NCI-H345 (cell line): ENCODE measurements around the gene MIA.
"Not testable (repeated sequence)": the region's sequence is repeated elsewhere in the genome, so short reads cannot be mapped to it uniquely, and the experiment has no call there.

Experiments
- DNase-seq: peaks from one replicate; lab custom pipeline; 2025; lab: John Stamatoyannopoulos, UW

MIA gene

DNA sequence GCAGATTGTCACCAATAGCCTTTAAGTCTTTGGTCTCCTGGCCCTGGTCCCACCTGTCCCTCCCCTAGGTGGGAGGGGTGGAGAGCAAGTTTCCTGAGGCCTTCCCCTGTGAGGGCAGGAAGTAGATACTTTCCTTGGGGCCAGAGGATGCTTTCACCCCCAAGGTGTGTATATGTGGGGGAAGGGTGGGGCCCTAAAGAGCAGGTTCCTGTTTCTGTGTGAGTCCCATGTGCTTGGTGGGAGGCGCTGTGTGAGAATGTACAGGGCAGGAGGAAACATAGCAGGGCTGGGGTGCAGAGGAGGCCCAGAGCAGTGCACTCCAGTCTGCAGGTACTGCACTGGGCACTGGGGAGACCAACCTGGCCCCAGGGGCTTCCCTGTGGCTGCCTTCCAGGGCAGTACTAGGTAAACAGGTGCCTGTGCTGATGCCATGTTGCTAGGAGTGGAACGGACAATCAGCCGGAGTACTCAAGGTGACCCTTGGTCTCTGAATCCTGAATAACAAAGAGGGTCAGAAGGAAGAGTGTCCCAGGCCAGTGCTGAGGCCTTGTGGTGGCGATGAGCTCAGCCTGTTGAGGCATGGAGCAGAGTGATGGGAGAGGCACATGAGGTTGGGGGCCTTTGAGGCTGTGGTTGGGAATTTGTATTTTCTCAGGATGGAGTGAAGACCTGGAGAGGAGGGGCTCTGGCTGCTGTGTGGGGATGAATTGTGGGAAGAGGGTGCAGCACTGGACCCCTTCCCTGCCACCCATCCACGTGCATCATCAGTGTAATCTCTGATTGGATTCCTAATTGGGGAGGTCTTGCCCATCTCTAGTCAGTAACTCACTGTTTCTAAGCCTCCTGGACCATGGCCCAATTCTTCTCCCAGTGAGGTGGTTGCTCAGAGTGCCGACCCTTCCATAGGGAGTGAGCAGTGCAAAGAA is 28.8 kb downstream of the MIA start:
- no peak for DNase-seq

DNA sequence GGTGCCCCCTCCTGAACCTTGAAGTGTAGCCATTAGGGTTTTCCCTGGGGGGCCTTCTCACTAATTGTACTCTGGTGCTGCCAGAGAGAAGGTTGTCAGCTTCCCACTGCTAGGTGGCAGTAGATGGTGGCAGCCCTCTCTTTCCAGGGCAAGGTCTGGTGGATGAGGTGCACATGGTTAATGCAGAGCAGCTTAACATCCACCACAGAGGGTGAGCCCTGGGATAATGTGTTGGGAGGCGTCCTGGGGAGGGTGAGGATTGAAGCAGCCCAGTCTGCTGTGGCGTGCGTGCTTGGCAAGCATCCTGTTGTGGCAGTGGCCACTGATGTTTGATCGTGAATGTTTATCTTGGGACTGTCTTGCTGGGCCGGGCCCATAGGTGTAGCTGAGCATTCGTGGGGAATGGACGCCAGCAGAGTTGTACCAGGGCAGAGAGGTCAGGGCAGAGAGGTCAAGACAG is 29.5 kb downstream of the MIA start:
- no peak for DNase-seq

DNA sequence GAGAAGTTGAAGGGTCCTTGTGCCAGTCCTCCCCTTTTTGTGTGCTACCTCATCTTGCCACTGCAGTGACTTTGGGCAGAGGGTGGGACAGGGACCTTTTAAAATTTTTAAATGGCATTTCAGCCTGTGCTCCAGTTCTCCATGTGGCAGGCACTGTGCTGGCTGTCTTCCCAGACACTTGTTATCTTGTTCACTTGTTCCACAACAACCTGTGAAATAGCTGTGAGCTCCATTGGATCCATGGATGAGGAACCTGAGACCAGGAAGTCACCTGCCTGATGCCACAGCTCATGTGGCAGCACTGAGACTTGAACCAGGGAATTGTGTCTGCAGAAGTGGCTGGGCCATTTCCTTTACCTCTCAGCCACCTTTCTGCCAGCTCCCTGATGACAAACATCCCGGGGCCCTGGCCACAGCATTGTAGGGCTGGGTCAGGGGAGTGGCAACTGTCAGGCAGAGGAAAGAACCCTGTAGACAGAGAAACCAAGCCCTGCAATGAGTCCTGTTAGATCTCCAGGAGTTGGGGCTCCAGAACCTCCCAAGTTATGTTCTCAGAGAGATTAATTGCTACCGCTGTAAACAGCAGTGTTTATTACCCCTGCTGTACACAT is 30.0 kb downstream of the MIA start:
- DNase-seq, result no peak

DNA sequence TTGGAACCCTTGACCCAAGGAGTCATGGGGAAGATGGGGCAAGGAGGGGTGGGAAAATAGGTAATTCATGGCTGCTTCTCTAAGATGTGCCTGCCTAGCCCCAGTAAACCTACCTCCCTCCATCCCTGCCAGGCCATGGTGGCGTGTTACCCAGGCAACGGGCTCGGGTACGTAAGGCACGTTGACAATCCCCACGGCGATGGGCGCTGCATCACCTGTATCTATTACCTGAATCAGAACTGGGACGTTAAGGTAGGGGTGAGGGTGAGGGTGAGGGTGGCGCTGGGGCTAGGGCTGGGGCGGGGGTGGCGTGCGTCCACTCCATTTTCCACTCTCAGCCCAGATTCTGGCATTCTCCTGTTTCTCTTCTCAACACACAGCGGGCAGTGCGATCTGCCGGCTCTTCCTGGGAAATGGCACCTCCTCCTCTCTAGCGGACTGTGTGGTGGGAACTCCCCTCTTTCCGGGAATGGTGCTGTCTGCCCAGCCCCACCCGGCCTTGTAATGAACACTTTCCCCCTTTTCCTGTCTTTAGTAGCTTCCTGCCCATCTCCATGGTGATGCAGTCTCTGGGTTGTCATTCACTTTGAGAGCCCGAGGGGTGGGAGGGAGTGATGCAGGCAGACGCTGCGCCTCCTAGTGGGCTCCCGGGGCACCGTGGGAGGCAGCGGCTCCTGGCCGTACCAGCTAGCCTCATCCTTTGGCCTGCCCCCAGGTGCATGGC is 31.3 kb downstream of the MIA start:
- DNase-seq, result no peak

DNA sequence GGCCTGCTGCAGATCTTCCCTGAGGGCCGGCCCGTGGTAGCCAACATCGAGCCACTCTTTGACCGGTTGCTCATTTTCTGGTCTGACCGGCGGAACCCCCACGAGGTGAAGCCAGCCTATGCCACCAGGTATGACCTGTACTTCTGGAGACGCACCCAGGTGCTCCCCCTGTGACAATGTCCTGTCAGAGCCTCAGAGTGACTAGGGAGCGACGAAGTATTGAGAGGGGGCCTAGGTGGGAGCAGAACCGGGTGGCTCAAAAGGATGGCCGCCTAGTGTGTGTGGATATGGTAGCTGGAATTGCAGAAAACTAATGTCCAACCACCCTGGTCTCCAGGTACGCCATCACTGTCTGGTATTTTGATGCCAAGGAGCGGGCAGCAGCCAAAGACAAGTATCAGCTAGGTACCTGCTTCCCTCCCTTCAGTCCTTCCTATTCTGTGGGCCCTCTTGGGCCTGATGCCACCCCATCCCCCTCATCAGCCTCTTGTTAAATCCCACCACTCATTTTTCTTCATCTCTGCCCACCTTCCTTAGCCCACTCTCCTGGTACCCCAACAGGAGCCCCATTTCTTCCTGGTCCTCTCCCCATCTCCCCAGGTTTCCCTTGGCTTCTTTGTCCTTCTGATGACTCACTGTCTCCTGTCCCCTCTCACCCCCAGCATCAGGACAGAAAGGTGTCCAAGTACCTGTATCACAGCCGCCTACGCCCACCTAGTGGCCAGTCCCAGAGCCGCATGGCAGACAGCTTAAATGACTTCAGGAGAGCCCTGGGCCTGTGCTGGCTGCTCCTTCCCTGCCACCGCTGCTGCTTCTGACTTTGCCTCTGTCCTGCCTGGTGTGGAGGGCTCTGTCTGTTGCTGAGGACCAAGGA is 32.1 kb downstream of the MIA start:
- peak; percentile 35 for DNase-seq

DNA sequence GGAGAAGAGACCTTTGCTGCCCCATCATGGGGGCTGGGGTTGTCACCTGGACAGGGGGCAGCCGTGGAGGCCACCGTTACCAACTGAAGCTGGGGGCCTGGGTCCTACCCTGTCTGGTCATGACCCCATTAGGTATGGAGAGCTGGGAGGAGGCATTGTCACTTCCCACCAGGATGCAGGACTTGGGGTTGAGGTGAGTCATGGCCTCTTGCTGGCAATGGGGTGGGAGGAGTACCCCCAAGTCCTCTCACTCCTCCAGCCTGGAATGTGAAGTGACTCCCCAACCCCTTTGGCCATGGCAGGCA is 32.7 kb downstream of the MIA start:
- no peak for DNase-seq

- no peak for DNase-seq
Observed at GRCh38 chr19:40808497-40808896, 33.2 kb downstream of the MIA start.

DNA sequence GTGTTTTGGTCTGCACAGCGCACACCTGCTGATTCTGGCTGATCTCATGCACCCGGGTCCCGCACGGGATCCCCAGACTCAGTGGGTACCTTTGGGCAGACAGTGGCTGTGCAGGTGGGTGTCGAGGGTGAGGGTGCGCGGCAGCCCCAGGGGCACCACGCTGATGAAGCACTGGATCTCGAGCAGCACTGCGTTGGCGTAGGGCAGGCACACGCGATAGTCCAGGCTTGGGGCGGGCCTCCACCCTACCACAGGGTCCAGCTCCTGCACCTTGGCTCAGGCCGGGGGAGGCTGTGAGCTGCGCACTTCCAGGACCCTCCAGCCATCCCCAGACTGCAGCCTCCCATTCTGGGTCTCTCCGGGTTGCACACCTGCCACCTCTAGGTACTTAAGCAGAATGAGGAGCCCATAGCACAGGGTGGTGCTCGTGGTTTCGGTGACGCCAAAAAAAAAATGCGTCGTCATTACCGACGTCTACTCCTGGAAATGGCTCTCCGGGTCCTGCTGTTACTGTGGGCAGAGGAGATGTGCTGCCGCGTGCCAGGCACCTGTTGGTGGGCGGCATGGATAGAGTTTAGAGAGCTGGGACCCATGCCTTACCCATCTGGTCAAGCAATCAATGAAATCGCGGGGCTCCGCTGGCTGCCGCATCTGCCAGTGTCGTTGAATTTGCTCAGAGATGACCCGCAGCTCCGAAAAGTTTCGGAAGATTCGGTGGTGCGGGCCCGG is 34.2 kb downstream of the MIA start:
- no peak for DNase-seq

DNA sequence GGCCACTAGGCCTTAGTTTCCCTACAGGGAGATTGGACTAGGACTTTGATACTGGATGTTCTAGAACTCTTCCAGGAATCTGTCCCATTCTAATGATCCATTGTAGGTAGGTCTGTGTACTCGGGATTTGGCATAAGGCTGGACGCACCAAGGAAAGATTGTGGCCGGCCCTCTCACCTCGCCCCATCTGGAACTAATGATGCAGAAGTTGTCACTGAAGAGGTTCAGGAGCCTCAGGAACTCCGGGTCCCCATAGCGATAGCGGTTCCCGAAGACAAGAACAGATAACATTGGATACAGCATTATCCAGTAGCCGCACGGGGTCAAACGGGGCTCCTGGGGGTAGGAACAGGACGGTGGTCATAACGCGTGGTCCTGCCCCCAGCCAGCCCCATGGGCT is 34.8 kb downstream of the MIA start:
- no peak for DNase-seq

GRCh38 chr19:40810649-40811408 is 35.5 kb downstream of the MIA start:
- peak; percentile 66 for DNase-seq

DNA sequence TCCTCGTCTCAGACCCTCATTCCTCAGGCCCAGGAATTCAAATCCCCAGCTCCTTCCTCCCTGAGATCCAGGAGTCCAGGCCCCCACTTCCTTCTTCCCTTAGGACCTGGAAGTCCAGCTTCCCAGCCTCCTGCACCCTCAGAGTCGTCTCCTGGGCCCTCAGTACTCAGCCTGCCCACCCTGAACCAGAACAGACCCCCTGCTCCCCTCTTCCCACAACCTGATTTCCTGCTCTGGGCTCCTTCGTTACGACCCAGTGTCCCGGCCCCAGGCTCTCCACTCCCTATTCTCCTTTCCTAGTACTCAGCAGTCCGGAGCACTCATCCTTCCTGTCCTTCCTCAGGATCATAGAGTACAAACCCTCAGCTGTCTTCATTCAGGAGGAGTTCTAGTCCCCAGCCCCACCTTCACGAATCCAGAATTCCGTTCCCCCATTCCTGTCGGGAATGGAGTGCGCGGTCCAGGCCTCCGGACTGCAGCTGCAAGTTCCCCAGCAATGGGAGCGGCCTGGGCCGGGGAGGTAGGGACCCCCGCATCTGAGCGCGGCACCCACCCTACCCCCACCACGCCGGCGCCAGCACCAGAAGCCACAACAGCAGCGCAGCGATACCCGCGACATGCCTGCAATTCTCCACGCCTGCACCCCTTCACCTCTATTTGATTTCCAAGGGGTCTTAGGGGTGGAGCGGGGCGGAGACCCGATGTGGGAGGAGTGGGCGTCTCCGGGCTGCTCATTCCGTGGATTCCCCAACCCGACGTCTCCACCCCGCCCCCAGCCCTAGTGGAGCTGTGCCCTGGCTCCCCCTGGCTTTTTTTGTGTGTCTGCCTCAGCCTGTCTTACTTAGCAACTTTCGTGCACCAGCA is 36.4 kb downstream of the MIA start:
- DNase-seq, result no peak

GRCh38 chr19:40812571-40812970 is 37.2 kb downstream of the MIA start:
- not testable (repeated sequence) for DNase-seq

- DNase-seq, result no peak
Observed at GRCh38 chr19:40813182-40813581, 37.9 kb downstream of the MIA start.

- no peak for DNase-seq
Observed at GRCh38 chr19:40815223-40815622, 39.9 kb downstream of the MIA start.

DNA sequence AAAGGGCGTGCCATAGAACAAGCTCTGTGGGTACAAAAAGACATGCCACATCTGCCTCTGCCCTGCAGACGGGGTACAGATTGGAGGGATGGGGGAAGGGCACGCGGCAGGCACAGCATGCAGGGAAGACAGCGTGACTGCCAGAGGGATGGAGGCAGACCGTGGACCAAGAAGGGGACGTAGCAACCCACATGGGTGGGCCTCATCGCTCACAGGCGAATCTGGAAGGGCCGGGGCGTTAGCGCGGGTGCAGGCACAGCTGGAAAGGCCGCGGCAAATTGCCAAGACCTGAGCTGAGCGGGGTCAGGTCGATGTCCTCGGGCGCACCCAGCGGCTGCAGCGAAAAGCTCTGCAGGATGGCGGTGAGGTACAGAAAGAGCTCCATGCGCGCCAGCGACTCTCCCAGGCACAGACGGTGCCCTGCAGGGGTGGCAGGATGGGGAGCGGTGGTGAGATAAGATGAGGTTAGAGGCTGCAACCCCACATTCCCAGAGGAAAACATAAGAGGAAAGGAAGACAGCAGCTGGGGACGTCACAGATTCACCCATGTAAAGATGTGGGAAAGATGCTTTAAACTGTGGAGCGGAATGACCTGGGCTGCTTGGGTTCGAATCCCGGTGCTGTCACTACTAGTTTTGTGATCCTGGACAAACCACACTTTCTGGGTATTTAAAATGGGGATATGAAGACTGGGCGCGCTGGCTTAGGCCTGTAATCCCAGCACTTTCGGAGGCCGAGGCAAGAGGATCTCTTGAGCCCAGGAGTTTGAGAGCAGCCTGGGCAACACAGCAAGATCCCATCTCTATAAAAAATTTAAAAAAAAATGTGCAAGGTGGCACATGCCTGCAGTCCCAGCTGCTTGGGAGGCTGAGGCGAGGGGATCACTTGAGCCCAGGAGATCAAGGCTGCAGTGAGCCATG is 43.4 kb downstream of the MIA start:
- peak; percentile 77 for DNase-seq

GRCh38 chr19:40819479-40820234 is 44.3 kb downstream of the MIA start:
- peak; percentile 41 for DNase-seq

DNA sequence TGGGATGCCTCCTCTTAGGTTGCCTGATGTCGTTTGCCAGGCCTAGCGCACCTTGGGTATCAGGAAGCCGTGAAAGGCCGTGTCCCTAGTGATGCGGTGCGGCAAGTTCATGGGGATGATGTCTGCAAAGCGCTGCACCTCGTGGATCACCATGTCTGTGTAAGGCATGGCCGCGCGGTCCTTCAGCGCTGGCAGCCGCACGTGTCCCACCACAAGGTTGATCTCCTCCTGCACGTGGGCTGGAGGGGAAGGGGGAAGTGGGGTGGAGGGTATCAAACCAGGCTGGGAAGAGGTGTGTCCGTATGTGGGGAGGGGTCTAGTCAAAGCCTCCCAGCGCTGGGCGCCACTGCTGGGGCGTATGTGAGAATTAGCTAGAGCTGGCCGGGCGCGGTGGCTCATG is 46.8 kb downstream of the MIA start:
- no peak for DNase-seq
